Ishikawa (cell line): ENCODE results near the gene DPF1.

Experiments
- CEBPB ChIP-seq: IDR thresholded peaks from 2 replicates; pipeline ENCODE4 v1.6.1; 2012
- CREB1 ChIP-seq: IDR thresholded peaks from 2 replicates; pipeline ENCODE4 v1.6.1; 2012; ENCODE audit warnings: low read depth
- TAF1 ChIP-seq: IDR thresholded peaks from 2 replicates; pipeline ENCODE4 v1.6.1; 2012; ENCODE audit warnings: low read depth, mild to moderate bottlenecking

DNA sequence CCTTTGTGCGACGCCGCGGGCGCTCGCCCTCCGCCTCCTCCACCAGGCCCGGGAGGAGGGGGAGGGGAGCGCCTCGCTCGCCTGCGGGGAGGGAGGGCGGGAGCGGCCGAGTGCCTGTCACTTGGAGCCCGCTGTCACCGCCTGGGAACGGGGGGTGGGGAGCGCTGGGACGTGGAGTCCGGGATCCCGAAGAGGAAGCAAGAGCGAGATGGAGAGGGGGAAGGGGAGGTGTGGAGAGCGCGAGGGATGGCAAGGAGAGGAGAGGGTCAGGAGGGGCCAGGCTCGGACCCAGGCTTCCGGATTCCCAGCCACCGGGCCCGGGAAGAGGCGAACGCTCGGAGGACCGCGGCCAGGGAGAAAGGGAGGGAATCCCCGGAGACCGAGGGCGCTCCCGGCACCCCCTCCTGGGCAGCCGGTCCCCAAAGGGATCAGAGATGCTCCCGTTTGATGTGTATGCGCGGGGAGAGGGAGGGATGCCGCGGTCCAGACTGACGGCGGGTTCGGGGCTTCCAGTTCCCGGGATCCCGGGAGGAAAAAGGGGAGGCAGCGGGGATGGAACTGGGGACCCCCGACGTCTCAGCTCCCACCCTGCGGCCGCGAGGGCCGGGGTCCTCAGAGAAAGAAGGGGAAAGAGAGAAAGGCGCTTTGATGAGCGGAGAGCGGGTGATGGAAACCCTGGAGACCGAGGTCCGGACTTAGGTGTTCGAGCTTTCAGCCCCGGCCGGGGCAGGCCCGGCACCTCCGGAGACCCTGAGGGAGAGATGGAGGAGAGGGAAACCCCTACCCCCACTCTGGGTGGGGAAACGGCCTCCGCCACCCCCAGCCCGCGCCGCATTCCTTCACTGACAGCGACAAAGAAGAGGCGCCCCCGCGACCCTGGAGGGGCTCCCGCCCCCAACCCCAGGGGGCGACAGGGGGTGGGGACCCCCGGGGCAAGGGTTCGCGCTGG lies 4.7 kb upstream of the DPF1 start:
- no peak for TF ChIP-seq CEBPB
- TF ChIP-seq TAF1: no peak
- TF ChIP-seq CREB1: no peak
